ENCODE measurements around the gene SRCAP.

The SRCAP gene

DNA sequence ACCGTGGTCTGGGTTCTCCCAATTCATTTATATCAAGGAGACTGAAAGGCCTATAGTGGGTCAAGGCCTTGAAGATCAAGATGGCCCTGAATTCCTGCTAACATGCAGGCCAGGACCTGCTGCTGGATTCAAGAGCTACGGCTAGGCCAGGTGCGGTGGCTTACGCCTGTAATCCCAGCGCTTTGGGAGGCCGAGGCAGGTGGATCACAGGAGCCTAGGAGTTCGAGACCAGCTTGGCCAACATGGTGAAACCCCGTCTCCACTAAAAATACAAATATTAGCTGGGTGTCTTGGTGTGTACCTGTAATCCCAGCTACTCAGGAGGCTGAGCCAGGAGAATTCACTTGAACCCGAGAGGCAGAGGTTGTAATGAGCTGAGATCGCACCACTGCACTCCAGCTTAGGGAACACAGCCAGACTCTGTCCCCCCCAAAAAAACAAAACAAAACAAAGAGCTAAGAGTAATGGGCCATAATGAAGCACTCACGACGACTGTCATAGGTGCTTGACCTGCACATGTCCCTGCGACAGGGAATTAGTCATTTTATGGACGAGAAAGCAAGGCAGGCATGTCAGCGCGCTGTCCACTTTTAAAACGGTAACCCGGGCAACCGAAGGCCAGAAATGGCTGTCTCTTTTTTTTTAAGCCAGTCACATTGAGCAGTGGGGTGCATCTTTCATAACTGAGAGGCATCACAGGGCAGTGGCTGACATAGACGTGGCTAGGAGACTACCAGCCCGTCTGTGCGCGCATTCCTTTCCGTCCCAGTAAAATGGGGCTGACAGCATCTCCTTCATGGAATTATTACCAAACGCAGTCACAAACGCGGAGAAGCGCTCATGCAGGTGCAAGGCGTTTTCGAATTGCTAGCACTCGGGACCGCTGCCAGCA is 41.8 kb upstream of the SRCAP start (continued):
- TF ChIP-seq, protein P1, sequence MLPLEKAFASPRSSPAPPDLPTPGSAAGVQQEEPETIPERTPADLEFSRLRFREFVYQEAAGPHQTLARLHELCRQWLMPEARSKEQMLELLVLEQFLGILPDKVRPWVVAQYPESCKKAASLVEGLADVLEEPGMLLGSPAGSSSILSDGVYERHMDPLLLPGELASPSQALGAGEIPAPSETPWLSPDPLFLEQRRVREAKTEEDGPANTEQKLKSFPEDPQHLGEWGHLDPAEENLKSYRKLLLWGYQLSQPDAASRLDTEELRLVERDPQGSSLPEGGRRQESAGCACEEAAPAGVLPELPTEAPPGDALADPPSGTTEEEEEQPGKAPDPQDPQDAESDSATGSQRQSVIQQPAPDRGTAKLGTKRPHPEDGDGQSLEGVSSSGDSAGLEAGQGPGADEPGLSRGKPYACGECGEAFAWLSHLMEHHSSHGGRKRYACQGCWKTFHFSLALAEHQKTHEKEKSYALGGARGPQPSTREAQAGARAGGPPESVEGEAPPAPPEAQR (tag by site-specific recombination; IDR thresholded peaks at IDR 0.05), result no peak
- no peak for TF ChIP-seq ZNF221 (tag by site-specific recombination; IDR thresholded peaks at IDR 0.05; ENCODE audit: borderline replicate concordance)
- TF ChIP-seq ZNF555 (tag by site-specific recombination; conservative IDR thresholded peaks at IDR 0.05), result no peak
- no peak for TF ChIP-seq ZNF830 (tag by site-specific recombination; IDR thresholded peaks at IDR 0.05; ENCODE audit: low read depth)
- TF ChIP-seq ZNF214 (tag by site-specific recombination; IDR thresholded peaks at IDR 0.05; ENCODE audit: borderline replicate concordance), result no peak
- no peak for TF ChIP-seq TCF7L2 (IDR thresholded peaks at IDR 0.05; ENCODE audit: borderline replicate concordance, low read depth, low read length)
- TF ChIP-seq ZNF211 (tag by site-specific recombination; IDR thresholded peaks at IDR 0.05; ENCODE audit: low read depth), result no peak
- peak; percentile 68 for TF ChIP-seq ZNF335 (tag by site-specific recombination; conservative IDR thresholded peaks at IDR 0.05)
- no peak for TF ChIP-seq REPIN1 (tag by site-specific recombination; IDR thresholded peaks at IDR 0.05; ENCODE audit: low read depth)
- no peak for TF ChIP-seq KLF1 (tag by site-specific recombination; IDR thresholded peaks at IDR 0.05)
- 0 out of 2 replicates have a peak, but pooled peaks have one; percentile 21 for TF ChIP-seq ZNF10 (tag by site-specific recombination; IDR thresholded peaks at IDR 0.05)
- TF ChIP-seq ZNF521 (tag by site-specific recombination; IDR thresholded peaks at IDR 0.05), result no peak
- no peak for TF ChIP-seq ZNF776 (tag by site-specific recombination; IDR thresholded peaks at IDR 0.05; ENCODE audit: borderline replicate concordance)
- TF ChIP-seq, protein P2, sequence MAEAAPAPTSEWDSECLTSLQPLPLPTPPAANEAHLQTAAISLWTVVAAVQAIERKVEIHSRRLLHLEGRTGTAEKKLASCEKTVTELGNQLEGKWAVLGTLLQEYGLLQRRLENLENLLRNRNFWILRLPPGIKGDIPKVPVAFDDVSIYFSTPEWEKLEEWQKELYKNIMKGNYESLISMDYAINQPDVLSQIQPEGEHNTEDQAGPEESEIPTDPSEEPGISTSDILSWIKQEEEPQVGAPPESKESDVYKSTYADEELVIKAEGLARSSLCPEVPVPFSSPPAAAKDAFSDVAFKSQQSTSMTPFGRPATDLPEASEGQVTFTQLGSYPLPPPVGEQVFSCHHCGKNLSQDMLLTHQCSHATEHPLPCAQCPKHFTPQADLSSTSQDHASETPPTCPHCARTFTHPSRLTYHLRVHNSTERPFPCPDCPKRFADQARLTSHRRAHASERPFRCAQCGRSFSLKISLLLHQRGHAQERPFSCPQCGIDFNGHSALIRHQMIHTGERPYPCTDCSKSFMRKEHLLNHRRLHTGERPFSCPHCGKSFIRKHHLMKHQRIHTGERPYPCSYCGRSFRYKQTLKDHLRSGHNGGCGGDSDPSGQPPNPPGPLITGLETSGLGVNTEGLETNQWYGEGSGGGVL (tag by site-specific recombination; IDR thresholded peaks at IDR 0.05), result no peak
- TF ChIP-seq PRDM1 (tag by site-specific recombination; IDR thresholded peaks at IDR 0.05), result no peak
- TF ChIP-seq ZNF146 (tag by site-specific recombination; IDR thresholded peaks at IDR 0.05), result no peak
- no peak for TF ChIP-seq ZNF747 (tag by site-specific recombination; IDR thresholded peaks at IDR 0.05)
- no peak for TF ChIP-seq ZNF416 (tag by site-specific recombination; IDR thresholded peaks at IDR 0.05)
- TF ChIP-seq, protein P3, sequence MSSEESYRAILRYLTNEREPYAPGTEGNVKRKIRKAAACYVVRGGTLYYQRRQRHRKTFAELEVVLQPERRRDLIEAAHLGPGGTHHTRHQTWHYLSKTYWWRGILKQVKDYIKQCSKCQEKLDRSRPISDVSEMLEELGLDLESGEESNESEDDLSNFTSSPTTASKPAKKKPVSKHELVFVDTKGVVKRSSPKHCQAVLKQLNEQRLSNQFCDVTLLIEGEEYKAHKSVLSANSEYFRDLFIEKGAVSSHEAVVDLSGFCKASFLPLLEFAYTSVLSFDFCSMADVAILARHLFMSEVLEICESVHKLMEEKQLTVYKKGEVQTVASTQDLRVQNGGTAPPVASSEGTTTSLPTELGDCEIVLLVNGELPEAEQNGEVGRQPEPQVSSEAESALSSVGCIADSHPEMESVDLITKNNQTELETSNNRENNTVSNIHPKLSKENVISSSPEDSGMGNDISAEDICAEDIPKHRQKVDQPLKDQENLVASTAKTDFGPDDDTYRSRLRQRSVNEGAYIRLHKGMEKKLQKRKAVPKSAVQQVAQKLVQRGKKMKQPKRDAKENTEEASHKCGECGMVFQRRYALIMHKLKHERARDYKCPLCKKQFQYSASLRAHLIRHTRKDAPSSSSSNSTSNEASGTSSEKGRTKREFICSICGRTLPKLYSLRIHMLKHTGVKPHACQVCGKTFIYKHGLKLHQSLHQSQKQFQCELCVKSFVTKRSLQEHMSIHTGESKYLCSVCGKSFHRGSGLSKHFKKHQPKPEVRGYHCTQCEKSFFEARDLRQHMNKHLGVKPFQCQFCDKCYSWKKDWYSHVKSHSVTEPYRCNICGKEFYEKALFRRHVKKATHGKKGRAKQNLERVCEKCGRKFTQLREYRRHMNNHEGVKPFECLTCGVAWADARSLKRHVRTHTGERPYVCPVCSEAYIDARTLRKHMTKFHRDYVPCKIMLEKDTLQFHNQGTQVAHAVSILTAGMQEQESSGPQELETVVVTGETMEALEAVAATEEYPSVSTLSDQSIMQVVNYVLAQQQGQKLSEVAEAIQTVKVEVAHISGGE (tag by site-specific recombination; conservative IDR thresholded peaks at IDR 0.05; ENCODE audit: low read depth), result 0 out of 2 replicates have a peak, but pooled peaks have one; percentile 26
- TF ChIP-seq, protein P4, sequence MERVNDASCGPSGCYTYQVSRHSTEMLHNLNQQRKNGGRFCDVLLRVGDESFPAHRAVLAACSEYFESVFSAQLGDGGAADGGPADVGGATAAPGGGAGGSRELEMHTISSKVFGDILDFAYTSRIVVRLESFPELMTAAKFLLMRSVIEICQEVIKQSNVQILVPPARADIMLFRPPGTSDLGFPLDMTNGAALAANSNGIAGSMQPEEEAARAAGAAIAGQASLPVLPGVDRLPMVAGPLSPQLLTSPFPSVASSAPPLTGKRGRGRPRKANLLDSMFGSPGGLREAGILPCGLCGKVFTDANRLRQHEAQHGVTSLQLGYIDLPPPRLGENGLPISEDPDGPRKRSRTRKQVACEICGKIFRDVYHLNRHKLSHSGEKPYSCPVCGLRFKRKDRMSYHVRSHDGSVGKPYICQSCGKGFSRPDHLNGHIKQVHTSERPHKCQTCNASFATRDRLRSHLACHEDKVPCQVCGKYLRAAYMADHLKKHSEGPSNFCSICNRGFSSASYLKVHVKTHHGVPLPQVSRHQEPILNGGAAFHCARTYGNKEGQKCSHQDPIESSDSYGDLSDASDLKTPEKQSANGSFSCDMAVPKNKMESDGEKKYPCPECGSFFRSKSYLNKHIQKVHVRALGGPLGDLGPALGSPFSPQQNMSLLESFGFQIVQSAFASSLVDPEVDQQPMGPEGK (tag by site-specific recombination; IDR thresholded peaks at IDR 0.05), result no peak
- peak; percentile 32; the same call in 1 of the 2 replicates for TF ChIP-seq ZNF76 (tag by site-specific recombination; IDR thresholded peaks at IDR 0.05; ENCODE audit: borderline replicate concordance, low read depth)
- no peak for TF ChIP-seq ZBTB1 (tag by site-specific recombination; IDR thresholded peaks at IDR 0.05)
- no peak for TF ChIP-seq ZNF132 (tag by site-specific recombination; IDR thresholded peaks at IDR 0.05; ENCODE audit: borderline replicate concordance)
- TF ChIP-seq ZBTB48 (tag by site-specific recombination; IDR thresholded peaks at IDR 0.05), result peak; percentile 52; the same call in 1 of the 2 replicates
- no peak for TF ChIP-seq ZNF530 (tag by site-specific recombination; IDR thresholded peaks at IDR 0.05; ENCODE audit: low read depth)
- TF ChIP-seq, protein P5, sequence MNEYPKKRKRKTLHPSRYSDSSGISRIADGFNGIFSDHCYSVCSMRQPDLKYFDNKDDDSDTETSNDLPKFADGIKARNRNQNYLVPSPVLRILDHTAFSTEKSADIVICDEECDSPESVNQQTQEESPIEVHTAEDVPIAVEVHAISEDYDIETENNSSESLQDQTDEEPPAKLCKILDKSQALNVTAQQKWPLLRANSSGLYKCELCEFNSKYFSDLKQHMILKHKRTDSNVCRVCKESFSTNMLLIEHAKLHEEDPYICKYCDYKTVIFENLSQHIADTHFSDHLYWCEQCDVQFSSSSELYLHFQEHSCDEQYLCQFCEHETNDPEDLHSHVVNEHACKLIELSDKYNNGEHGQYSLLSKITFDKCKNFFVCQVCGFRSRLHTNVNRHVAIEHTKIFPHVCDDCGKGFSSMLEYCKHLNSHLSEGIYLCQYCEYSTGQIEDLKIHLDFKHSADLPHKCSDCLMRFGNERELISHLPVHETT (tag by site-specific recombination; IDR thresholded peaks at IDR 0.05), result no peak
- 0 out of 2 replicates have a peak, but pooled peaks have one; percentile 3 for TF ChIP-seq ZNF843 (tag by site-specific recombination; IDR thresholded peaks at IDR 0.05)
- no peak for TF ChIP-seq ZNF624 (tag by site-specific recombination; IDR thresholded peaks at IDR 0.05)
- TF ChIP-seq, protein P6, sequence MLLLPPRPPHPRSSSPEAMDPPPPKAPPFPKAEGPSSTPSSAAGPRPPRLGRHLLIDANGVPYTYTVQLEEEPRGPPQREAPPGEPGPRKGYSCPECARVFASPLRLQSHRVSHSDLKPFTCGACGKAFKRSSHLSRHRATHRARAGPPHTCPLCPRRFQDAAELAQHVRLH (tag by site-specific recombination; IDR thresholded peaks at IDR 0.05), result no peak

Data from HEK293 (cell line).